ENCODE data around the gene ERC1.

Gene ERC1

DNA sequence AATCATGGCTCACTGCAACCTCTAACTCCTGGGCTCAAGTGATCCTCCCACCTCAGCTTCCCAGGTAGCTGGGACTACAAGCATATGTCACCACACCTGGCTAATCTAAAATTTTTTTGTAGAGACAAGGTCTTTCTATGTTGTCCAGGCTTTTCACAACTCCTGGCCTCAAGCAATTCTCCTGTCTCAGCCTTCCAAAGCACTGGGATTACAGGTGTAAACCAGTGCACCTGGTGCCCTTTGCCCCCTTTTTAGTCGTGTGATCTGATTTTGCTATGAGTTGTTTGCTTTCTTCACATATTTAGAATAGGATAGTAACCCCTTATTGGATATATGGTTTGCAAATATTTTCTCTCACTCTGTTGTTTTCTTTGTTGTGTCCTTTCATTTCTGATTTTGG lies 39.8 kb upstream of the ERC1 start:
- H3K4me1 ChIP-seq (ENCODE audit: control insufficient read depth, low read length), result peaks cover 43% of the 10 kb centered on the region
- peaks cover 32% of the 10 kb centered on the region for H3K79me2 ChIP-seq (ENCODE audit: control insufficient read depth, low read length)
- no peaks in the 10 kb centered on the region for H3K27me3 ChIP-seq (ENCODE audit: control insufficient read depth, low read length)
- TF ChIP-seq, protein P1, sequence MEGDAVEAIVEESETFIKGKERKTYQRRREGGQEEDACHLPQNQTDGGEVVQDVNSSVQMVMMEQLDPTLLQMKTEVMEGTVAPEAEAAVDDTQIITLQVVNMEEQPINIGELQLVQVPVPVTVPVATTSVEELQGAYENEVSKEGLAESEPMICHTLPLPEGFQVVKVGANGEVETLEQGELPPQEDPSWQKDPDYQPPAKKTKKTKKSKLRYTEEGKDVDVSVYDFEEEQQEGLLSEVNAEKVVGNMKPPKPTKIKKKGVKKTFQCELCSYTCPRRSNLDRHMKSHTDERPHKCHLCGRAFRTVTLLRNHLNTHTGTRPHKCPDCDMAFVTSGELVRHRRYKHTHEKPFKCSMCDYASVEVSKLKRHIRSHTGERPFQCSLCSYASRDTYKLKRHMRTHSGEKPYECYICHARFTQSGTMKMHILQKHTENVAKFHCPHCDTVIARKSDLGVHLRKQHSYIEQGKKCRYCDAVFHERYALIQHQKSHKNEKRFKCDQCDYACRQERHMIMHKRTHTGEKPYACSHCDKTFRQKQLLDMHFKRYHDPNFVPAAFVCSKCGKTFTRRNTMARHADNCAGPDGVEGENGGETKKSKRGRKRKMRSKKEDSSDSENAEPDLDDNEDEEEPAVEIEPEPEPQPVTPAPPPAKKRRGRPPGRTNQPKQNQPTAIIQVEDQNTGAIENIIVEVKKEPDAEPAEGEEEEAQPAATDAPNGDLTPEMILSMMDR (IDR thresholded peaks at IDR 0.05; ENCODE audit: low read depth, low read length, poor library complexity, severe bottlenecking), result no peak
- TF ChIP-seq EZH2phosphoT487 (IDR thresholded peaks at IDR 0.05; ENCODE audit: borderline replicate concordance, low read length), result no peak
- no peak overlapping the region for H3K27ac ChIP-seq (ENCODE audit: low read depth, low read length)
- H4K20me1 ChIP-seq (ENCODE audit: control insufficient read depth, insufficient read depth, low read depth, low read length), result no peaks in the 10 kb centered on the region
- H3K9me3 ChIP-seq (ENCODE audit: control insufficient read depth, insufficient read depth, low read length), result no peaks in the 10 kb centered on the region
- no peaks in the 10 kb centered on the region for H3K9me2 ChIP-seq (replicated peaks; ENCODE audit: control insufficient read depth, low read length)
- no peak overlapping the region for H3K4me2 ChIP-seq (ENCODE audit: low read length)
- peaks cover 16% of the 10 kb centered on the region for H3F3A ChIP-seq (ENCODE audit: control insufficient read depth, insufficient read depth)
- peaks cover 10% of the 10 kb centered on the region for H3K36me3 ChIP-seq (ENCODE audit: control insufficient read depth, low read length)
- no peak overlapping the region for H3K4me3 ChIP-seq (ENCODE audit: low read length)

DNA sequence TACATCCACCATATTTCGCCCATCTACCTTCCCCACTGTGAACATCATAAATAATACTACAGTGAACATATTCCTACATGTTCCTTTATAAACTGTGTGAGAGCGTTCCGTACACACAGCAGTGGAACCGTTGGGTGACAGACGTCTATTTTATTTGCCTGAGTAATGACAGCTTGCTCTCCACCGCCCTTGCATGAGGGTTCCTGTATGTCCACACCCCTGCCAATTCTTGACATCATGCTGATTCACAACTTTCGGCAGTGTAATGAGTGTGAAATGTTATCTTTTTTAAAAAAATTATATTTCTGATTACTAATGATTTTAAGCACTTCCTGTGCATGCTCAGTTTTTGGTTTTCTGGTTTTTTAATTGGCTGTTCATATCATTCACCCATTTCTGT lies 37.2 kb upstream of the ERC1 start:
- H3K9me3 ChIP-seq (ENCODE audit: control insufficient read depth, insufficient read depth, low read length), result no peaks in the 10 kb centered on the region
- no peak for TF ChIP-seq EZH2phosphoT487 (IDR thresholded peaks at IDR 0.05; ENCODE audit: borderline replicate concordance, low read length)
- peaks cover 16% of the 10 kb centered on the region for H3F3A ChIP-seq (ENCODE audit: control insufficient read depth, insufficient read depth)
- H3K4me3 ChIP-seq (ENCODE audit: low read length), result no peak overlapping the region
- H3K36me3 ChIP-seq (ENCODE audit: control insufficient read depth, low read length), result peaks cover 4% of the 10 kb centered on the region; the same call in 1 of the 2 replicates
- no peaks in the 10 kb centered on the region for H3K9me2 ChIP-seq (replicated peaks; ENCODE audit: control insufficient read depth, low read length)
- no peaks in the 10 kb centered on the region for H3K27me3 ChIP-seq (ENCODE audit: control insufficient read depth, low read length)
- peaks cover 27% of the 10 kb centered on the region for H3K4me1 ChIP-seq (ENCODE audit: control insufficient read depth, low read length)
- no peak overlapping the region for H3K27ac ChIP-seq (ENCODE audit: low read depth, low read length)
- H3K79me2 ChIP-seq (ENCODE audit: control insufficient read depth, low read length), result peaks cover 6% of the 10 kb centered on the region
- no peaks in the 10 kb centered on the region for H4K20me1 ChIP-seq (ENCODE audit: control insufficient read depth, insufficient read depth, low read depth, low read length)
- no peak overlapping the region for H3K4me2 ChIP-seq (ENCODE audit: low read length)

- peaks cover 32% of the 10 kb centered on the region for H3K4me1 ChIP-seq (ENCODE audit: control insufficient read depth, low read length)
- H3K4me3 ChIP-seq (ENCODE audit: low read length), result no peak overlapping the region
- H3K36me3 ChIP-seq (ENCODE audit: control insufficient read depth, low read length), result no peaks in the 10 kb centered on the region
- peaks cover 21% of the 10 kb centered on the region for H3F3A ChIP-seq (ENCODE audit: control insufficient read depth, insufficient read depth)
- H3K9me2 ChIP-seq (replicated peaks; ENCODE audit: control insufficient read depth, low read length), result no peaks in the 10 kb centered on the region
- TF ChIP-seq, protein P1 (IDR thresholded peaks at IDR 0.05; ENCODE audit: low read depth, low read length, poor library complexity, severe bottlenecking), result no peak
- no peak for TF ChIP-seq EZH2phosphoT487 (IDR thresholded peaks at IDR 0.05; ENCODE audit: borderline replicate concordance, low read length)
- no peaks in the 10 kb centered on the region for H3K9me3 ChIP-seq (ENCODE audit: control insufficient read depth, insufficient read depth, low read length)
- no peak overlapping the region for H3K4me2 ChIP-seq (ENCODE audit: low read length)
- H3K27me3 ChIP-seq (ENCODE audit: control insufficient read depth, low read length), result no peaks in the 10 kb centered on the region
- H3K79me2 ChIP-seq (ENCODE audit: control insufficient read depth, low read length), result no peaks in the 10 kb centered on the region
- no peaks in the 10 kb centered on the region for H4K20me1 ChIP-seq (ENCODE audit: control insufficient read depth, insufficient read depth, low read depth, low read length)
- no peak overlapping the region for H3K27ac ChIP-seq (ENCODE audit: low read depth, low read length)
Measured at GRCh38 chr12:954741-955140, 36.3 kb upstream of the ERC1 start.

DNA sequence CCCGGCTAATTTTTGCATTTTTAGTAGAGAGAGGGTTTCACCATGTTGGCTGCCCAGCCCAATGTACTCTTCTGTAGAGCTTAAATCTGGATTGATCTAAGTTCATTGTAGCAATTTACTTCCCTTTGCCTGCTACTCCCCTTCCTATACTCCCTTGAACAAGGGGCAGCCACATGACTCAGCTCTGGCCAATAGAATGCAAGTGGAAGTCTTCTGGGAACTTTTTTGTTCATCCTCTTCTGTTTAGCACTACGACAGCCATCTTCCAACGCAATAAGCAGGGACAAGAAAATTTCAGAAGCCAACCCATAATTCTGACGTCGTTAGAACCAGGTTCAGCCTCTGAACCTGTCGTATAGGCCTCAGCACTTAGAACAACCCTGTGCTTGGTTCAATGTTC lies 35.1 kb upstream of the ERC1 start:
- TF ChIP-seq, protein P1 (IDR thresholded peaks at IDR 0.05; ENCODE audit: low read depth, low read length, poor library complexity, severe bottlenecking), result no peak
- no peak for TF ChIP-seq EZH2phosphoT487 (IDR thresholded peaks at IDR 0.05; ENCODE audit: borderline replicate concordance, low read length)

More for the DNA sequence above, 35.1 kb upstream of the ERC1 start:
- Histone ChIP-seq H4K20me1 (ENCODE audit: control insufficient read depth, insufficient read depth, low read depth, low read length) (no peaks in the 10 kb centered on the region), H3K9me3 (ENCODE audit: control insufficient read depth, insufficient read depth, low read length) (no peaks in the 10 kb centered on the region), H3K36me3 (ENCODE audit: control insufficient read depth, low read length) (no peaks in the 10 kb centered on the region), H3K9me2 (replicated peaks; ENCODE audit: control insufficient read depth, low read length) (no peaks in the 10 kb centered on the region), H3K4me3 (ENCODE audit: low read length) (no peak overlapping the region), H3K79me2 (ENCODE audit: control insufficient read depth, low read length) (no peaks in the 10 kb centered on the region), H3K27me3 (ENCODE audit: control insufficient read depth, low read length) (no peaks in the 10 kb centered on the region), H3K27ac (ENCODE audit: low read depth, low read length) (no peak overlapping the region), H3K4me2 (ENCODE audit: low read length) (no peak overlapping the region), H3K4me1 (ENCODE audit: control insufficient read depth, low read length) (peaks cover 28% of the 10 kb centered on the region), H3F3A (ENCODE audit: control insufficient read depth, insufficient read depth) (peaks cover 21% of the 10 kb centered on the region)

All from DOHH2 (cell line).